ENCODE data around the gene AIF1.

DNA sequence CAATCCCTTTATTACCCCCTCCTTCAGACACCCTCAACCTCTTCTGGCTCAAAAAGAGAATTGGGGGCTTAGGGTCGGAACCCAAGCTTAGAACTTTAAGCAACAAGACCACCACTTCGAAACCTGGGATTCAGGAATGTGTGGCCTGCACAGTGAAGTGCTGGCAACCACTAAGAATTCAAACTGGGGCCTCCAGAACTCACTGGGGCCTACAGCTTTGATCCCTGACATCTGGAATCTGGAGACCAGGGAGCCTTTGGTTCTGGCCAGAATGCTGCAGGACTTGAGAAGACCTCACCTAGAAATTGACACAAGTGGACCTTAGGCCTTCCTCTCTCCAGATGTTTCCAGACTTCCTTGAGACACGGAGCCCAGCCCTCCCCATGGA is 37.5 kb upstream of the AIF1 start:
- TF ChIP-seq, protein P1, sequence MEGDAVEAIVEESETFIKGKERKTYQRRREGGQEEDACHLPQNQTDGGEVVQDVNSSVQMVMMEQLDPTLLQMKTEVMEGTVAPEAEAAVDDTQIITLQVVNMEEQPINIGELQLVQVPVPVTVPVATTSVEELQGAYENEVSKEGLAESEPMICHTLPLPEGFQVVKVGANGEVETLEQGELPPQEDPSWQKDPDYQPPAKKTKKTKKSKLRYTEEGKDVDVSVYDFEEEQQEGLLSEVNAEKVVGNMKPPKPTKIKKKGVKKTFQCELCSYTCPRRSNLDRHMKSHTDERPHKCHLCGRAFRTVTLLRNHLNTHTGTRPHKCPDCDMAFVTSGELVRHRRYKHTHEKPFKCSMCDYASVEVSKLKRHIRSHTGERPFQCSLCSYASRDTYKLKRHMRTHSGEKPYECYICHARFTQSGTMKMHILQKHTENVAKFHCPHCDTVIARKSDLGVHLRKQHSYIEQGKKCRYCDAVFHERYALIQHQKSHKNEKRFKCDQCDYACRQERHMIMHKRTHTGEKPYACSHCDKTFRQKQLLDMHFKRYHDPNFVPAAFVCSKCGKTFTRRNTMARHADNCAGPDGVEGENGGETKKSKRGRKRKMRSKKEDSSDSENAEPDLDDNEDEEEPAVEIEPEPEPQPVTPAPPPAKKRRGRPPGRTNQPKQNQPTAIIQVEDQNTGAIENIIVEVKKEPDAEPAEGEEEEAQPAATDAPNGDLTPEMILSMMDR (conservative IDR thresholded peaks at IDR 0.05; ENCODE audit: low read depth, low read length): no peak
- TF ChIP-seq EZH2 (IDR thresholded peaks at IDR 0.05; ENCODE audit: low read length, unreplicated experiment) (no peak), EZH2phosphoT487 (IDR thresholded peaks at IDR 0.05; ENCODE audit: borderline replicate concordance, low read length) (no peak)

Data from PC-3 (cell line).